ENCODE data around the gene PDGFC. TPM values are rescaled to one million over a fixed set of nuclear protein-coding genes. Genes with fewer than 3 reads are reported as not detected.
A peak's percentile ranks its signal among the peaks of the same experiment; 100 is the strongest.

The PDGFC gene
- total RNA-seq, 1 donor, result 184 TPM

DNA sequence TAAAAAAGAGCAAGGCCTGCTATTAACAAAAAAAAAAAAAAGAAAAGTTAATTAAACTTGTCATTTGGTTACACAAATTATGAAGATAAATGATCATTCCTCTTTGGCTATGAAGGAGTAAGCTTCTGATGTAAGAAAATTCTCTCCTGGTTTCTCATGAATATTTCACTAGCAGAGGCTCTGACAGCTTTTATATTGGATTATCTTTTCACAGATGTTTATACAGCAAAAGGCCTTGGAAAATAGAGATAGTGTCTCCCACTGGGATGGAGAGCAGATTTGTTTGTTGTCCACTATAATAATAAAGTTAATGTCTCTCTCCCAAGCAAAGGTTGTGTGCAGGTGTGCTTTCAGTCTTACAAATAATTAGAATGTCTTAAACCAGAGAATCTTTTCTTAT lies 40.7 kb upstream of the PDGFC start:
- DNase-seq (ENCODE audit: low read depth), result peak; percentile 38
- no peak overlapping the region for H3K4me3 ChIP-seq (ENCODE audit: low read depth, low read length)
- TF ChIP-seq, protein P1, sequence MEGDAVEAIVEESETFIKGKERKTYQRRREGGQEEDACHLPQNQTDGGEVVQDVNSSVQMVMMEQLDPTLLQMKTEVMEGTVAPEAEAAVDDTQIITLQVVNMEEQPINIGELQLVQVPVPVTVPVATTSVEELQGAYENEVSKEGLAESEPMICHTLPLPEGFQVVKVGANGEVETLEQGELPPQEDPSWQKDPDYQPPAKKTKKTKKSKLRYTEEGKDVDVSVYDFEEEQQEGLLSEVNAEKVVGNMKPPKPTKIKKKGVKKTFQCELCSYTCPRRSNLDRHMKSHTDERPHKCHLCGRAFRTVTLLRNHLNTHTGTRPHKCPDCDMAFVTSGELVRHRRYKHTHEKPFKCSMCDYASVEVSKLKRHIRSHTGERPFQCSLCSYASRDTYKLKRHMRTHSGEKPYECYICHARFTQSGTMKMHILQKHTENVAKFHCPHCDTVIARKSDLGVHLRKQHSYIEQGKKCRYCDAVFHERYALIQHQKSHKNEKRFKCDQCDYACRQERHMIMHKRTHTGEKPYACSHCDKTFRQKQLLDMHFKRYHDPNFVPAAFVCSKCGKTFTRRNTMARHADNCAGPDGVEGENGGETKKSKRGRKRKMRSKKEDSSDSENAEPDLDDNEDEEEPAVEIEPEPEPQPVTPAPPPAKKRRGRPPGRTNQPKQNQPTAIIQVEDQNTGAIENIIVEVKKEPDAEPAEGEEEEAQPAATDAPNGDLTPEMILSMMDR (IDR thresholded peaks at IDR 0.05; ENCODE audit: insufficient read depth, low read depth, low read length), result no peak

DNA sequence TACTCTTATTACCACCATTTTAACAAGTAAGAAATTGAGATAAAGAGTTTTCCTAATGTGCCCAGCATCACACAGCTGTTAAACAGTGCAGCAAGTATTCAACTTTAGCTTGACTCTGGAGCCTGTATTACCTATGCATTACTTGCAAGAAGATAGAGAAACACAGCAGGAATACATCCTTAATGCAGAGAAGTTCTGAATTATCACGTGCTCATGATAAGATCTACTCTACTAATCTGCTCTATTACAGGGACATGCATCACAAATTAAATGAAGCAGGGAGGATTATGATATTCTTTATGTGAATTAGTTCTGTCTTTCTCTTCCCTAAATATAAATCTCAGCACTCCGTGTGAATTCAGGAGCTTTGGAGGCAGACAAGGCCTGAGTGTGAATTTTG lies 39.0 kb upstream of the PDGFC start:
- TF ChIP-seq, protein P1 (IDR thresholded peaks at IDR 0.05; ENCODE audit: insufficient read depth, low read depth, low read length), result no peak
- no peak overlapping the region for H3K4me3 ChIP-seq (ENCODE audit: low read depth, low read length)
- no peak for DNase-seq (ENCODE audit: low read depth)

DNA sequence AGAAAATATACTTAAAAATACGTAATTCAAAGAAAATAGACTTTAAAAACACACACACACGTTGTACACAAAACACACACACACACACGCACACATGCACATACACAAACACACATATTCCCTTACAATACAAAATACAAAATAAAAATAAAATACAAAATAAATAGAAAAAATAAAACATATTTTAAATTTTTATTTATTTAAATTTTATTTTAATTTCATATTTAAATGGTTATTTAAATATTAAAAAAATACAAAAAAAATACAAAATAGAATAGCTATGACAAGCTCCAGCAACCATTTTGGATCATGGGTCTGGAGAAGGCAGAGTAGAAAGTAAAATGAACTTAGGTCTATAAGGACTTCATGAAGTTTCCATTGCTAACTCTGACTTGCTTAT lies 34.2 kb upstream of the PDGFC start:
- no peak overlapping the region for H3K4me3 ChIP-seq (ENCODE audit: low read depth, low read length)
- TF ChIP-seq, protein P1 (IDR thresholded peaks at IDR 0.05; ENCODE audit: insufficient read depth, low read depth, low read length), result no peak
- no peak for DNase-seq (ENCODE audit: low read depth)

DNA sequence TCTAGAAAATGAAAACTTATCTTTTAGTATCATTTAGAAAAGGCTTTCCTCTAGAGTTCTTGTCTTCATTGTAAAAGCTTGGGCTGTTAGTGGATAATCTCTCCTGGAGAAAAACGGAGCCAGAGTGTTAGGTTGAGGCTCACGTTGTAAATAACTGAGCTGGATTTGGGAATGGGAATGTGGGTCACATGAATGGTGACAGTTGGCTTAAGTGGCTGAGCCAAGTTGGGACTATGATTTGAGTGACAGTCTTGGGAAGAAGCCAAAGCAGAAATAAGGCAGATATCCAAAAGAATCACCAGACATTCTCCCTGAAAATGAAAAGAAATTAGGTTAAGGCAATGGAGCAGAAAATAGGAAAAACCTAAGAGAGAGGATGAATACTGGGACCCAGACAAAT lies 33.6 kb upstream of the PDGFC start:
- no peak for DNase-seq (ENCODE audit: low read depth)
- H3K4me3 ChIP-seq (ENCODE audit: low read depth, low read length), result no peak overlapping the region
- TF ChIP-seq, protein P1 (IDR thresholded peaks at IDR 0.05; ENCODE audit: insufficient read depth, low read depth, low read length), result no peak

DNA sequence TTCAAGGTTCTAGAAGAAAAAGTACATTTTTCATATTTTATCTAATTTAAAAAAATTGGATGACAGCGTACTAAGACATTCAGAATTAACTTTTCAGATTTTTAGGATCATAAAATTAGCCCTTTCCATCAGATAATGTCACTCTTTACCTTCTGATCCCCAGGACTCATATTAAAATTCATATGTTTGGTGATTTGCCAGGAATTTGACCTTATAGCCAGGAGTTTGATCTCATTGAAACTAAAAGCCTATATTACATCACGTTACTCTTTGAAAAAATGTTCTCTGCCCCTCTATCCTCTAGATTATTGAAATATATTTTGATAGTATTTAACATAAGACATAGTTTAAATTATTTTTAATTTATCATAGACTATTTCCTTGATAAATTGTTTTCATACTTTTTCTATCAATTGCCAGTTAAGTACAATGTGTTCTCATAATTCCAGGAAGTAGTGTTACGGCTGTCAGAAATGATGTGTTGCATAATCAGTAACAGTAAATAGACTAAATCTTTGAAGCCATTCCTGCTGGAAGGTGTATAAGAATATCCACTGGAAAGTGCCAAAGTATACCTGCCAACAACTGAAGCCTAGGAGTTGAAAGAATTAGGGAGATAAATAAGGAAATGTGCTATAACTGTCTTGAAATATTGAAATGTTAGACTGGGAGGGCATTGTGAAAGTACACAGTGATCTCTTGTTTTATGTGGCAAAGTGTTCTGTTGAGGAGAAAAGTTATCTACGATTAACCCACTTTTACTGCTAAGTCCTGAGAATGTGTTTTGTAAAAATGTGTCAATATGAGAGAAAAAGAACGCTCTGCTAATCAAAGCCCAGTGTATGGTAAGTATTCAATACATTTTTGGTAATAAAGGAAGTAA lies 32.9 kb upstream of the PDGFC start:
- TF ChIP-seq, protein P1 (IDR thresholded peaks at IDR 0.05; ENCODE audit: insufficient read depth, low read depth, low read length), result no peak

DNA sequence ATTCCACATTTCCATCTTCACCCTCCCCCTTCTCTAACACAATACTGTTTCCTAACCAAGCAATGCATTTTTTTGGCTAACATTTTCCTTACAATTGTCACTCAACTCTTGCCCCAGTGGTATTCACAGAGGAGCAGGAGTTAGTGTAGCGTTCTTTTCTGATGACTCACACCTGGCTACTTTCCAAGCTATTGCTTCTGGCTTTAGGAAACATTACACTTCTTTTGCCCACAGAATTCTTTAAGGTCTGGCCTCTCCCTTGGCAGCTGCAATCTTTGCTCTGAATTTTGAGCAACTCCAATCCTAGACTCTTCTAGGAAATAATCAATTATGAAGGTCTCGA lies 27.5 kb upstream of the PDGFC start:
- H3K4me3 ChIP-seq (ENCODE audit: low read depth, low read length), result no peak overlapping the region
- TF ChIP-seq, protein P1 (IDR thresholded peaks at IDR 0.05; ENCODE audit: insufficient read depth, low read depth, low read length), result no peak
- peak; percentile 95 for DNase-seq (ENCODE audit: low read depth)

More for the DNA sequence above, 32.9 kb upstream of the PDGFC start:
- peak; percentile 50 for DNase-seq (ENCODE audit: low read depth)
- H3K4me3 ChIP-seq (ENCODE audit: low read depth, low read length), result no peak overlapping the region
